CD4-positive, alpha-beta T cell treated with Interleukin-15 for 1 hour (primary cell): ENCODE data around the gene UROS.

Source experiments
- DNase-seq: peaks from one replicate; pipeline ENCODE4 v3.0.0-alpha.2; 2020

UROS gene

DNA sequence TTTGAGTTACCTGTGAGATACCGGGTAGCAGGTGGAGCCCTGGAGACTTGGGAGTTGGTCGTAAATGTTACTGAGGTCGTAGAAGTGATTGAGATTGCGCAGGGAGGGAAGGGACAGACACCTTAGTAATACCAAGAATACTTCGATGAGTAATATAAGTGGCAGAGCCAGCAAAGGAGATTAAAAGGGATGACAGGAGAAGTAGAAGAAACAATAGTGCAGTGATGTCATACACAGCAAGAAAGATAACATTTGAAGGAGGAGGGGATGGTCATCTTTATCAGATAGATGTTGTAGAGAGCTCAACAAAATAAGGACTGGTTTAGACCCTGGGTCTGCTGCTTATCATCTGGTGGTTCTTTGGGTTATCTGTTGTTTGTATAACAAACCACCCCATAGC lies 5.3 kb upstream of the UROS start:
- DNase-seq = no peak

GRCh38 chr10:125827133-125827532 lies 4.1 kb upstream of the UROS start:
- no peak for DNase-seq

DNA sequence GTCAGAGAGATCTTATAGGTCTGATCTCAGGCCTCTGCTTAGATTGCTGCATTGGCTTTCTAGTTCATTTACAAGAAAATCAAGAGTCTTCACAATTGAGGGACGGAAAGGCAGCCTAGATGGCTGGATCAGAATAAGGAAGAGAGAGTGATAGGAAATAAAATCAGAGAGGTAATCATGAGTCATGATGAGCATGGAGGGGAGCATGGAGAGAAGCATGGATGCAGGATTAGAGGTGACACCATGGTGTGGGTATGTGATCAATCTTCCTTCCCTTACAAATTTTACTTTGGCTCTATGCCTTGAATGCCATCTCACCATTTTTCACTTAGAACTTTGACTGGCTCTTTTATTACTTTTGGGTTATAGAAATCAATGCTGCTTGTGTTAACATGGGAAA lies 1.7 kb upstream of the UROS start:
- DNase-seq = no peak

- DNase-seq = no peak
Measured at GRCh38 chr10:125823663-125824251, 699 bp upstream of the UROS start.

GRCh38 chr10:125820701-125821100 lies 2.4 kb downstream of the UROS start:
- no peak for DNase-seq

DNA sequence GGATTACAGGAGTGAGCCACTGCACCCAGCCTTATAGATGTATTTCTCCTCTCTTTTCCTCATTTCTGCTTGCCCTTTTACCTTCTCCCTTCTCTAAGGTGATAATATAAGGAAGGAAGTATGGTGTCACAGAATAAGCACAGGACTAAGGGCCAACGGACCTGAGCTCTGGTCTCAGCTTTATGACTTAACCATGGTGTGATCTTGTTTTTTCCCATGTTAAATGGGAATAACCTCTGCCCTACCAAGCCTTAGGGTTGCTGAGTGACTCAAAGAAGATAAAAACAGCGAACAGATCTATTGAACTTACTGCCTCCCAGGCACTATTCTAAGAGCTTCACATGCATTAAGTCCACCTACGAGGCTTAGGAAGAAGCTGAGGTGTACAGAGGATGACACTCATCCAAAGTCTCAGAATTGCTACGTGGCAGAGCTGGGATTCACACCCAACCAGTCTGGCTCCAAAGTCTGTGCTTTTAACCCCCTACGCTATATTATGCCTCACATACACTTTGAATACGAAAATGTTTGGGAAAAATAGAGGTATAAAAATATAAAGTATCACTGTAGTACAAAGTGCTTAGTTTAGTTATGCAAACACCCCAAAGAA lies 5.6 kb downstream of the UROS start:
- no peak for DNase-seq

DNA sequence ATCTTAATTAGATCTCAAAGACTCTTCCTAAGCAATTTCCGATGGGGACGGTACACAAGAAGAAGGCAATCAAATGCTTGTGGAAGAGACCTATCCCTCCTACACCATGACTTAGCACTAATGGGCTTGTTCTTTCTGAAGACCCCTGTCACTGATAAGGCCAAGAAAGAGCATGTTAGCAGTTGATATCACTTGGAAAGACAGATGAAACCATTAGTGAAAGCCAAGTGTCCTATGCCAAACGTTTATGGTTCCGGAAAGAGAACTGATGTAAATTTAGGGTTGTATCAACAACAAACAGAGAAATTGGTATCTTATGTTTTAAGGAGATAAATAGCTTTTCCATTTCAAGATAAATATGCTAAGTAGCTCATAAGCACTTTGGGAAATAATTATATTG lies 6.5 kb downstream of the UROS start:
- no peak for DNase-seq

DNA sequence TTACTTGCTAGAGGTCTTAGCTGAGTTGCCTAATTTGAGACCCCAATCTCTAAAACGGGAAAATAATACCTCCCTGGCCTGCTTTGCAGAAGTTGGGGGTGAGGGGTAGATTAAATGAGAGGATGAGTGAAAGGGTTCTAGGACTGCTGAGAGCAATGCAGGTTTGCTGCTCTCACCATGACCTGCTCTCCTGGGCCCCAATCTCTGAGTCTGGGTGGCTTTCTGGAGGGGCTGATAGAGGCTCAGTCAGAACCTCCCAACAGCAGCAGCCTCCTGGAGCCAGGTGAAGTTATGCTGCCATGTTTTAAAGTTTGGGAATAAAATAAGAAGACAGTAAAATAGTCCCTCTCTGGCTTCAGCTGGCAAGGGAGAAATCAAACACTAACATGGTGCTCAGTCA lies 7.3 kb downstream of the UROS start:
- no peak for DNase-seq

DNA sequence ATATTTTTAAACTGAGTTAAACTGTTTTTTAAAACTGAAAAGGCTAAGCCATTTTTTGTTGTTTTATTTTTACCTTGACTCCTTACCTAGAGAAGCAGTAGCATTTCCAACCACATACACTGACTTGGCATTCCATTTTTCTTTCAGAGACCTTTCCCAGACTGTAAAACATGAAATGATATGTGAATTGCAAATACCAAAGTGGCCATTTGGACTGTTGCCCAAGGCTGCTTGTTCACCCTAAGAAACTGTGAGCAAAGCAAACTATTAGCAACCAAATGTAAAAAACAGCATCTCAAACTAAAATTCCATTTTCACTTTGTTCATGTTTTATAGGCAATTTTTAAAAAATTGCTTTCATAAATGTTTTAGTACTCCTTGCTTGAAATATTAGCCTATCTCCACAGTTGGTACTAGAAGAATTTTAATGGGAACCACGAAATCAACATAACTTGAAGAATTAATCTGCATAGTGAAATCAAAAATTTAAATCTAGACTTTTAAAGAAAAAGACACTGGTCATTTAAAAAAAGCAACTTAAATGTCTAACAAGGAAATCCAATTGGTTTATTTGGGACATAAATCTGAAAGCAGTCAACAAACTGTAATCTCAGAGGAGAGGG lies 10.8 kb downstream of the UROS start:
- no peak for DNase-seq

- no peak for DNase-seq
Measured at GRCh38 chr10:125811251-125811650, 11.8 kb downstream of the UROS start.

GRCh38 chr10:125808047-125808446 lies 15.0 kb downstream of the UROS start:
- DNase-seq = no peak

GRCh38 chr10:125802739-125803138 lies 20.3 kb downstream of the UROS start:
- DNase-seq = no peak

DNA sequence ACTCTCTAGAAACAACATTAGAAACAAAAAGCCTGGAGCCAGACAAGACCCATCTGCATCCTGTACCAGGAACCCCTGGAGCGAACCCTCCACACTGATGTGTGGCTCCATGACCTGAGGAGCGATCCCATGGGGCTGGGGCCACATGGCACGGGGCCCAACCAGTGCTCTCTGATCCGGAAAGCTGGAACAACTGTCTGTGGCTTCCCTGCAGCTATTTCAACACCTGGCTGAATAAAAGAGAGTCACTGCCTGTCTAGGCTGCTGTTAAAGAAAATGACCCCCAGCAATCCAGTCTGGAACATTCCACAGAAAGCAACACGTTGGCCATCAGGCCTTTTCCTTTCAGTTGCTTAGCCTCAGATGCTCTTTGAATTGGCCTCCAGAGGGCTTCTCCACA lies 20.9 kb downstream of the UROS start:
- no peak for DNase-seq

GRCh38 chr10:125801574-125801973 lies 21.5 kb downstream of the UROS start:
- no peak for DNase-seq

GRCh38 chr10:125799451-125800182 lies 23.4 kb downstream of the UROS start:
- DNase-seq = no peak

- DNase-seq = no peak
Measured at GRCh38 chr10:125797994-125798662, 24.9 kb downstream of the UROS start.

- DNase-seq = no peak
Measured at GRCh38 chr10:125797424-125797823, 25.6 kb downstream of the UROS start.

DNA sequence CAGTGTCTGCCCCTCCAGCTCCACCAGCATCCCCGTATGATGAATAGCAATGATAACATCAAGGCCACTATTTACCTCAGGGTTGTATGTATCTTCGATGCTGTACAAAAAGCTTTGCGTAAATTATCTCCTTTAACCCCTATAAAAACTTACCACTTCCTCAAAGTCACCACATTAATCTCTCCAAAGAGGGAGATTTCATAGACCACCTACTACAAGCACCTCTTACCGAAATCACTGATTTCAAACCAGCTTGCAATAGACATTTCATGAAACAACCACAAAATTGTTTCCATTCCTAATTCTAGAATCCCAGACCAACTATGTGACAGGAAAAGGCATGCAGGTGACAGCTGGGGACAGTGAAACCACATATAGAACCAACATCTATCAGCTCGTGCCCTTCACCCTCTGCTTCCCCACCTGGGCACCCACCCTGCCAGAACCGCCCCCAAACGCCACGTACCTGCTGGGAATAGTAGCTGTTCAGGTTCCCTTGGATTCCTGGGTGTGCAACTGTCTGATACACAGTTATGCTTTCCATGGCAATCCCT lies 27.3 kb downstream of the UROS start:
- DNase-seq = no peak

GRCh38 chr10:125795128-125795527 lies 27.9 kb downstream of the UROS start:
- DNase-seq = no peak

DNA sequence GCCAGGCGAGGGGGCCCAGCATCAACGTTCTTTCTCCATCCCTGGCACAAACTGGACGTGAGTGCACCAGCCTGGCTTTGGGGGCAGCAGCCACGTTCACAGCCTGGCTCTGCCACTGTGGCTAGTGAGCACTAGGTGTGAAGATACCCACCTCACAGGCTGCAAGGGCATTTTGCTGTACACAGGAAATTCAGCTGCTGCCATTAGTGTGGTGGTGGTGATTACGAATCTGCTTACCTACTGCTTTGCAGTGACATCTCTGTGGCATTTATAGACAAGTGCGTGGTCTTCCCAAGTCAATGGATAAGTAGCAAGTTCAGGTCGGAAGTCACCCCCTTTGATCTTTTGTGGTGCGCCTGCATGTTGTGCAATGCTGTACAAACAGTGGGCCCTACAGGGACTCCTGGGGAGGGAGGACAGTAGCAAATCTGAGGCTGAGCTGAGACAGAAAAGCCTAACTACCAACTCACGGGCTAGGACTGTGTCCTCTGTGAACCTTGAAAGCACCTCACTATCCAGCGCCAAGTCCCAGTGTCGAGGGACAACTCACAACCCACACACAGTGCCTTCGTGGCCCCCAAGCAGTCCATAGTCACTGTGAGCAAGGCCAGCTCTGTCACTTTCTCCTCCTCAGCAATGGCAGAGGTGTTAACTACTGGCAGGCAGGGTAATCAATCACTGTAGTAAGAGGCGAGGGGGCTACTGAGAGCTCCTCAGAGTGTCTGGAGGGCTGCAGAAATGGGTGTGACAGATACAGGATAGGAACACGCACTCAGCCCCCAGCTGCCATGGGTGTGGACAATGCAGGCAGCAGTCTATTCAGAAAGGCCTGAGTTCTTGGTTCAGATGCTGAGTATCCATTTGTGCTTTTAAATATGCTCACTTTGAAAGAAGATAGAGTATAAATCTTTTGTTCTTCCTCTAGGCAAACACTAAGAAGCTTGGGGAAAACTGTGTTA lies 30.4 kb downstream of the UROS start:
- DNase-seq = no peak

GRCh38 chr10:125788156-125789034 lies 34.7 kb downstream of the UROS start:
- no peak for DNase-seq
